GM12878 (cell line): ENCODE data around the gene NRXN3. TPM values are rescaled to one million over a fixed set of nuclear protein-coding genes. Genes with fewer than 3 reads are reported as not detected.

Experiments
- ATAC-seq: fragments of 200-7000 bp; cut with Tn5 transposase; 3 replicates; pipeline ENCODE4 v1.9.1; 2020; ENCODE audit warnings: mild to moderate bottlenecking, moderate library complexity
- BruUV-seq: library from RNA; stranded (reverse); fragments of 400-500 nt; replicated peaks from 2 replicates; lab custom pipeline; 2021; lab: Mats Ljungman, UMichigan
- CTCF ChIA-PET: fragments of 300-600 bp; sonication (Branson Sonifier 250); formaldehyde crosslinking; extraction: SDS; loops from one replicate; lab custom pipeline; 2021; ENCODE audit warnings: inconsistent platforms; lab: Yijun Ruan, JAX
- POLR2A ChIA-PET: fragments of 350-600 bp; formaldehyde crosslinking; extraction: SDS; loops from one replicate; lab custom pipeline; 2021; ENCODE audit warnings: inconsistent platforms; lab: Charles Lee
- RAD21 ChIA-PET: fragments of 300-600 bp; sonication (Branson Sonifier 250); formaldehyde crosslinking; loops from one replicate; lab custom pipeline; 2023; ENCODE audit warnings: antibody characterized with exemption; ENCODE audit not compliant: unreplicated experiment; lab: Charles Lee
- SMC1A ChIA-PET: fragments of 300-600 bp; sonication (Branson Sonifier 250); formaldehyde crosslinking; loops from one replicate; lab custom pipeline; 2023; ENCODE audit not compliant: unreplicated experiment, uncharacterized antibody; lab: Charles Lee
- DNase-seq: peaks from one replicate; pipeline ENCODE4 v3.0.0-alpha.2; 2011; ENCODE audit warnings: low read depth, low spot score
- FAIRE-seq: peaks from 3 replicates; lab custom pipeline; 2011; peaks lifted over from hg19 to GRCh38; lab: Jason Lieb, UNC
- H2AFZ ChIP-seq: 2 replicates; pipeline ENCODE4 v1.6.0; 2011; ENCODE audit warnings: low read depth, low read length, control low read depth; ENCODE audit not compliant: control insufficient read depth
- H3K27ac ChIP-seq: 2 replicates; pipeline ENCODE4 v1.5.1; 2011; ENCODE audit warnings: control low read depth; ENCODE audit not compliant: control insufficient read depth, insufficient read depth
- H3K27me3 ChIP-seq, 2 experiments: replicated peaks in 1 of 2; 2 replicates each; pipeline versions ENCODE4 v1.6.0 to v1.6.1; 2011; ENCODE audit warnings: low read length in 1 of 2; ENCODE audit not compliant: control insufficient read depth in 2 of 2, insufficient read depth in 2 of 2
- H3K36me3 ChIP-seq, 2 experiments: 2 replicates each; pipeline ENCODE4 v1.5.1; 2011; ENCODE audit warnings: low read length in 1 of 2; ENCODE audit not compliant: control insufficient read depth in 2 of 2, insufficient read depth in 2 of 2
- H3K4me1 ChIP-seq: 2 replicates; pipeline ENCODE4 v1.6.1; 2011; ENCODE audit warnings: mild to moderate bottlenecking, low read length, moderate library complexity, mixed read lengths; ENCODE audit not compliant: control insufficient read depth, insufficient read depth
- H3K4me2 ChIP-seq: 2 replicates; pipeline ENCODE4 v1.6.0; 2011; ENCODE audit warnings: control low read depth; ENCODE audit not compliant: control insufficient read depth, insufficient read depth
- H3K4me3 ChIP-seq: fragments of 200-600 bp; sonication (generic); 2 replicates; pipeline ENCODE4 v1.5.1; 2016
- H3K79me2 ChIP-seq: 2 replicates; pipeline ENCODE4 v1.6.0; 2011; ENCODE audit warnings: low read length; ENCODE audit not compliant: control insufficient read depth, insufficient read depth
- H3K9ac ChIP-seq: 2 replicates; pipeline ENCODE4 v1.8.0; 2011; ENCODE audit warnings: low read length, control low read depth, mixed read lengths; ENCODE audit not compliant: control insufficient read depth, insufficient read depth
- H3K9me3 ChIP-seq: replicated peaks from 3 replicates; pipeline ENCODE4 v1.5.1; 2011; ENCODE audit warnings: mild to moderate bottlenecking, low read length; ENCODE audit not compliant: control insufficient read depth, insufficient read depth
- H4K20me1 ChIP-seq: 2 replicates; pipeline ENCODE4 v1.6.0; 2011; ENCODE audit not compliant: control insufficient read depth, insufficient read depth
- CBX3 ChIP-seq: fragments of 200-600 bp; sonication (generic); IDR thresholded peaks from 2 replicates; pipeline ENCODE4 v1.6.1; 2016; ENCODE audit warnings: low read depth, borderline replicate concordance
- EP300 ChIP-seq, 2 experiments: fragments of 150-350 bp in 1 of 2; IDR thresholded peaks; 2 replicates each; pipeline ENCODE4 v1.6.1; 2011 to 2012; ENCODE audit warnings: low read depth in 2 of 2, low read length in 2 of 2, borderline replicate concordance in 1 of 2, improper control_type of control experiment in 1 of 2, inconsistent platforms in 1 of 2; ENCODE audit not compliant: control insufficient read depth in 1 of 2
- RAD21 ChIP-seq: IDR thresholded peaks from 2 replicates; pipeline ENCODE4 v1.6.1; 2011; ENCODE audit warnings: mild to moderate bottlenecking, low read depth, low read length, moderate library complexity; ENCODE audit not compliant: insufficient read depth
- SMC3 ChIP-seq: IDR thresholded peaks from 2 replicates; pipeline ENCODE4 v1.6.1; 2011; ENCODE audit warnings: low read length, improper control_type of control experiment, borderline replicate concordance
- ZNF217 ChIP-seq: fragments of 450-650 bp; IDR thresholded peaks from 2 replicates; pipeline ENCODE4 v1.6.1; 2017; ENCODE audit warnings: antibody characterized with exemption, mild to moderate bottlenecking
- ZNF384 ChIP-seq: IDR thresholded peaks from 2 replicates; pipeline ENCODE4 v1.6.1; 2012; ENCODE audit warnings: low read depth, mild to moderate bottlenecking, low read length, improper control_type of control experiment, borderline replicate concordance
- WGBS: methylation state at CpG from one replicate; pipeline ENCODE4 v1.1.6; 2016; ENCODE audit warnings: low lambda C conversion rate; ENCODE audit not compliant: insufficient replicate concordance, insufficient coverage; ENCODE audit errors: missing lambda C conversion rate; 5-methylcytosine and 5-hydroxymethylcytosine counted together
- in situ Hi-C: fragments of 300-500 bp; cut with MboI; formaldehyde crosslinking; loops from 9 replicates; pipeline ENCODE4 v1.14.3; 2018; ENCODE audit warnings: mixed read lengths
- intact Hi-C: fragments of 100-400 bp; cut with micrococcal nuclease; formaldehyde crosslinking; loops from one replicate; pipeline ENCODE4 v1.14.2; 2022; ENCODE audit not compliant: unreplicated experiment
- polyA plus RNA-seq, 11 experiments: library from polyadenylated mRNA; depleted of rRNA in 4 of 11; unstranded in 6 of 11; stranded (reverse) in 5 of 11; fragments of >200 nt; fragmentation: Nextera tagmentation in 4 of 11; fragmentation: Illumina TruSeq in 1 of 11; extraction: Ambion mirVana in 4 of 11; extraction: Trizol in 1 of 11; gene quantifications; 1 replicate in 1 of 11; 2 replicates in 10 of 11; pipeline versions ENCODE4 v1.2.1 to v1.2.3, GENCODE V29; 2011 to 2016; ENCODE audit warnings: inconsistent platforms in 2 of 11, missing spikeins in 2 of 11, low read depth in 1 of 11
- total RNA-seq, 4 experiments: library from RNA; depleted of rRNA in 3 of 4; stranded (reverse); fragments of >200 nt in 3 of 4; fragmentation: Illumina TruSeq in 1 of 4; extraction: Trizol in 1 of 4; gene quantifications; 2 replicates each; pipeline versions ENCODE4 v1.2.1 to v1.2.3, GENCODE V29; 2013 to 2021
- TF ChIP-seq, protein P1 (sequence below): IDR thresholded peaks from 2 replicates; pipeline ENCODE4 v1.6.1; 2012; ENCODE audit warnings: improper control_type of control experiment, low read depth, low read length; ENCODE audit not compliant: insufficient replicate concordance

NRXN3 gene
- total and polyA plus RNA-seq, 10 of the 15 experiments (the other 5 are each of a cell fraction or from before 2014, with no cell fraction given) = 0.52 to 3.3 (median 1.4) TPM

DNA sequence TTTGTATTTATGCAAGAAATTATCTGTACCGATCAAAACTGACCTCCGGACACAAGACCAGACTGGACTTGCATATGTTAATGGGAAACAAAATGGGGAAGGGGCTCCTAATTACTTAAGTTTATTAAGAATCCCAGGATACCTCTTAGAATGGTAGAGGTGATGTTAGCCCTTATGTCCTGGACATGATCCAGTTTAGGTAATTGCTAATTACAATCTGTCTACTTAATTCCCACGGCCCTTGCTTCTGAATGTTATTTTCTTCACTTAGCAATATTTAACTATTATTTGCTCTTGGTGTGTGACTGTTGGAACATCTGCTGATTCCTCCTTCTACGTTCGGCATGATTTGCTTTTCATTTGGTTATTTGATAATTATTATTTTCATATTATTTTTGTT is 1397.1 kb downstream of the NRXN3 start:
- H3K4me3 ChIP-seq = no peak overlapping the region
- no peak overlapping the region for H3K9ac ChIP-seq
- no TSS peak for BruUV-seq
- H3K79me2 ChIP-seq = no peaks in the 10 kb centered on the region
- ChIA-PET CTCF (interaction anchor here (1.7 kb wide), 1 partner anchor 21 kb away, joined by 3 read pairs; no protein-coding TSS in a partner anchor), POLR2A (no interaction called here), SMC1A (no interaction called here), RAD21 (no interaction called here)
- H3K27me3 ChIP-seq = no peaks in the 10 kb centered on the region
- no peaks in the 10 kb centered on the region for H4K20me1 ChIP-seq
- H3K36me3 ChIP-seq = no peaks in the 10 kb centered on the region
- no peak overlapping the region for H2AFZ ChIP-seq
- no peaks in the 10 kb centered on the region for H3K4me1 ChIP-seq
- 48% methylated on average over 5 of the region's 5 CpGs for WGBS
- FAIRE-seq (no peak), DNase-seq (no peak), ATAC-seq (no peak)
- no peak overlapping the region for H3K4me2 ChIP-seq
- H3K27ac ChIP-seq = no peak overlapping the region
- in situ Hi-C loops (no loop called here), intact Hi-C loops (no loop called here)
- H3K9me3 ChIP-seq = no peaks in the 10 kb centered on the region
- TF ChIP-seq ZNF217 (no peak), CBX3 (no peak), EP300 (IDR thresholded peaks at IDR 0.05; ENCODE audit: borderline replicate concordance in 1 of 2, control insufficient read depth in 1 of 2, low read depth in 2 of 2, low read length in 2 of 2) (no peak), RAD21 (no peak), ZNF384 (no peak), SMC3 (no peak)
- TF ChIP-seq, protein P1, sequence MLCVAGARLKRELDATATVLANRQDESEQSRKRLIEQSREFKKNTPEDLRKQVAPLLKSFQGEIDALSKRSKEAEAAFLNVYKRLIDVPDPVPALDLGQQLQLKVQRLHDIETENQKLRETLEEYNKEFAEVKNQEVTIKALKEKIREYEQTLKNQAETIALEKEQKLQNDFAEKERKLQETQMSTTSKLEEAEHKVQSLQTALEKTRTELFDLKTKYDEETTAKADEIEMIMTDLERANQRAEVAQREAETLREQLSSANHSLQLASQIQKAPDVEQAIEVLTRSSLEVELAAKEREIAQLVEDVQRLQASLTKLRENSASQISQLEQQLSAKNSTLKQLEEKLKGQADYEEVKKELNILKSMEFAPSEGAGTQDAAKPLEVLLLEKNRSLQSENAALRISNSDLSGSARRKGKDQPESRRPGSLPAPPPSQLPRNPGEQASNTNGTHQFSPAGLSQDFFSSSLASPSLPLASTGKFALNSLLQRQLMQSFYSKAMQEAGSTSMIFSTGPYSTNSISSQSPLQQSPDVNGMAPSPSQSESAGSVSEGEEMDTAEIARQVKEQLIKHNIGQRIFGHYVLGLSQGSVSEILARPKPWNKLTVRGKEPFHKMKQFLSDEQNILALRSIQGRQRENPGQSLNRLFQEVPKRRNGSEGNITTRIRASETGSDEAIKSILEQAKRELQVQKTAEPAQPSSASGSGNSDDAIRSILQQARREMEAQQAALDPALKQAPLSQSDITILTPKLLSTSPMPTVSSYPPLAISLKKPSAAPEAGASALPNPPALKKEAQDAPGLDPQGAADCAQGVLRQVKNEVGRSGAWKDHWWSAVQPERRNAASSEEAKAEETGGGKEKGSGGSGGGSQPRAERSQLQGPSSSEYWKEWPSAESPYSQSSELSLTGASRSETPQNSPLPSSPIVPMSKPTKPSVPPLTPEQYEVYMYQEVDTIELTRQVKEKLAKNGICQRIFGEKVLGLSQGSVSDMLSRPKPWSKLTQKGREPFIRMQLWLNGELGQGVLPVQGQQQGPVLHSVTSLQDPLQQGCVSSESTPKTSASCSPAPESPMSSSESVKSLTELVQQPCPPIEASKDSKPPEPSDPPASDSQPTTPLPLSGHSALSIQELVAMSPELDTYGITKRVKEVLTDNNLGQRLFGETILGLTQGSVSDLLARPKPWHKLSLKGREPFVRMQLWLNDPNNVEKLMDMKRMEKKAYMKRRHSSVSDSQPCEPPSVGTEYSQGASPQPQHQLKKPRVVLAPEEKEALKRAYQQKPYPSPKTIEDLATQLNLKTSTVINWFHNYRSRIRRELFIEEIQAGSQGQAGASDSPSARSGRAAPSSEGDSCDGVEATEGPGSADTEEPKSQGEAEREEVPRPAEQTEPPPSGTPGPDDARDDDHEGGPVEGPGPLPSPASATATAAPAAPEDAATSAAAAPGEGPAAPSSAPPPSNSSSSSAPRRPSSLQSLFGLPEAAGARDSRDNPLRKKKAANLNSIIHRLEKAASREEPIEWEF = no peak
- TF ChIP-seq, all 136 proteins: peak for 0
